H1 (cell line): ENCODE results near the gene P2RX2. TPM values are rescaled to one million over a fixed set of nuclear protein-coding genes. Genes with fewer than 3 reads are reported as not detected.

Experiments
- CTCF ChIA-PET: fragments of 300-600 bp; sonication (Branson Sonifier 250); formaldehyde crosslinking; loops from one replicate; lab custom pipeline; 2021; ENCODE audit not compliant: partially characterized antibody; lab: Charles Lee
- POLR2A ChIA-PET: fragments of 300-600 bp; sonication (Branson Sonifier 250); formaldehyde crosslinking; loops from one replicate; lab custom pipeline; 2021; ENCODE audit warnings: inconsistent platforms; ENCODE audit not compliant: partially characterized antibody; lab: Charles Lee
- DNase-seq, 2 experiments: peaks; one replicate each; pipeline versions ENCODE4 v3.0.0 to v3.0.0-alpha.2; 2010 to 2022; ENCODE audit warnings: low spot score in 2 of 2, low read depth in 1 of 2, mixed read lengths in 1 of 2
- FAIRE-seq: peaks from 2 replicates; lab custom pipeline; 2011; peaks lifted over from hg19 to GRCh38; lab: Jason Lieb, UNC
- H2AFZ ChIP-seq: 2 replicates; pipeline ENCODE4 v1.8.1; 2012; ENCODE audit warnings: low read length, inconsistent platforms
- H2AK5ac ChIP-seq: 2 replicates; pipeline ENCODE4 v1.6.1; 2013; ENCODE audit warnings: low read depth, low read length
- H2BK120ac ChIP-seq: replicated peaks from 2 replicates; pipeline ENCODE3; 2013; ENCODE audit warnings: low read depth, low read length, inconsistent platforms
- H2BK12ac ChIP-seq: 2 replicates; pipeline ENCODE4 v1.6.1; 2013; ENCODE audit warnings: low read depth, low read length
- H2BK15ac ChIP-seq: 2 replicates; pipeline ENCODE4 v1.6.1; 2013; ENCODE audit warnings: low read length
- H2BK20ac ChIP-seq: 2 replicates; pipeline ENCODE4 v1.6.1; 2013; ENCODE audit warnings: low read length
- H2BK5ac ChIP-seq: 2 replicates; pipeline ENCODE4 v1.6.1; 2013; ENCODE audit warnings: low read depth, low read length
- H3K14ac ChIP-seq: 2 replicates; pipeline ENCODE4 v1.6.1; 2013; ENCODE audit warnings: inconsistent platforms; ENCODE audit not compliant: insufficient read length
- H3K18ac ChIP-seq: 2 replicates; pipeline ENCODE4 v1.6.1; 2013; ENCODE audit warnings: low read length; ENCODE audit errors: extremely low read depth
- H3K23ac ChIP-seq: 2 replicates; pipeline ENCODE4 v1.6.1; 2013; ENCODE audit warnings: inconsistent platforms; ENCODE audit not compliant: insufficient read length
- H3K23me2 ChIP-seq: 2 replicates; pipeline ENCODE4 v1.6.1; 2013; ENCODE audit warnings: low read depth, low read length
- H3K27ac ChIP-seq: 2 replicates; pipeline ENCODE4 v1.6.1; 2011; ENCODE audit warnings: low read depth, low read length, inconsistent platforms
- H3K27me3 ChIP-seq, 4 experiments: replicated peaks in 1 of 4; 1 replicate in 1 of 4; 2 replicates in 3 of 4; pipeline versions ENCODE4 v1.6.1 to v1.8.1; 2011 to 2013; ENCODE audit warnings: low read length in 3 of 4, mild to moderate bottlenecking in 3 of 4, inconsistent platforms in 2 of 4, mixed read lengths in 2 of 4, moderate library complexity in 1 of 4; ENCODE audit not compliant: control insufficient read depth in 3 of 4, insufficient read depth in 3 of 4; ENCODE audit errors: extremely low read depth in 1 of 4
- H3K36me3 ChIP-seq, 4 experiments: 2 replicates each; pipeline versions ENCODE4 v1.6.1 to v1.8.1; 2011 to 2013; ENCODE audit warnings: mild to moderate bottlenecking in 4 of 4, low read length in 3 of 4, moderate library complexity in 2 of 4, control low read depth in 1 of 4, inconsistent platforms in 1 of 4; ENCODE audit not compliant: insufficient read depth in 4 of 4, control insufficient read depth in 2 of 4
- H3K4ac ChIP-seq: replicated peaks from 2 replicates; pipeline ENCODE3; 2013; ENCODE audit warnings: low read length, low read depth, mixed read lengths, inconsistent platforms; ENCODE audit not compliant: insufficient read length
- H3K4me1 ChIP-seq, 4 experiments: replicated peaks in 1 of 4; 1 replicate in 1 of 4; 2 replicates in 3 of 4; pipeline versions ENCODE4 v1.6.1 to v1.8.1; 2011 to 2013; ENCODE audit warnings: low read length in 3 of 4, inconsistent platforms in 2 of 4, mixed read lengths in 1 of 4; ENCODE audit not compliant: insufficient read depth in 4 of 4, control insufficient read depth in 3 of 4
- H3K4me2 ChIP-seq, 2 experiments: 2 replicates each; pipeline versions ENCODE4 v1.6.1 to v1.8.1; 2011 to 2013; ENCODE audit warnings: low read depth in 2 of 2, low read length in 2 of 2, control low read depth in 1 of 2, inconsistent platforms in 1 of 2, mild to moderate bottlenecking in 1 of 2; ENCODE audit not compliant: insufficient read depth in 1 of 2
- H3K4me3 ChIP-seq, 4 experiments: fragments of 200-600, 300-600 bp in 1 of 4; sonication (generic), shearing (Covaris generic), sonication (Bioruptor Twin) in 1 of 4; 2 replicates each; pipeline versions ENCODE4 v1.5.1 to v1.8.1; 2011 to 2016; ENCODE audit warnings: low read length in 4 of 4, low read depth in 3 of 4, control low read depth in 2 of 4, inconsistent platforms in 2 of 4, mild to moderate bottlenecking in 2 of 4, mixed read lengths in 1 of 4, moderate library complexity in 1 of 4; ENCODE audit not compliant: insufficient read depth in 2 of 4; ENCODE audit errors: extremely low read depth in 1 of 4
- H3K56ac ChIP-seq: replicated peaks from 2 replicates; pipeline ENCODE3; 2013; ENCODE audit warnings: low read depth, mild to moderate bottlenecking, mixed read lengths, low read length, inconsistent platforms; ENCODE audit not compliant: insufficient read length
- H3K79me1 ChIP-seq: 2 replicates; pipeline ENCODE4 v1.6.1; 2013; ENCODE audit warnings: low read depth, low read length, control low read depth
- H3K79me2 ChIP-seq, 2 experiments: 2 replicates each; pipeline versions ENCODE4 v1.6.1 to v1.8.1; 2012 to 2013; ENCODE audit warnings: low read length in 2 of 2, mild to moderate bottlenecking in 2 of 2, inconsistent platforms in 1 of 2; ENCODE audit not compliant: insufficient read depth in 2 of 2, control insufficient read depth in 1 of 2
- H3K9ac ChIP-seq, 4 experiments: replicated peaks in 1 of 4; 1 replicate in 1 of 4; 2 replicates in 3 of 4; pipeline versions ENCODE4 v1.6.1 to v1.8.1; 2011 to 2013; ENCODE audit warnings: low read depth in 3 of 4, low read length in 3 of 4, control low read depth in 2 of 4, mild to moderate bottlenecking in 2 of 4, moderate library complexity in 2 of 4, inconsistent platforms in 1 of 4; ENCODE audit errors: extremely low read depth in 1 of 4
- H3K9me3 ChIP-seq, 2 experiments: 2 replicates each; pipeline versions ENCODE4 v1.6.1 to v1.8.1; 2012 to 2013; ENCODE audit warnings: mild to moderate bottlenecking in 2 of 2, moderate library complexity in 2 of 2, control low read depth in 1 of 2, inconsistent platforms in 1 of 2, low read depth in 1 of 2, low read length in 1 of 2, mixed read lengths in 1 of 2; ENCODE audit not compliant: insufficient read depth in 2 of 2
- H4K20me1 ChIP-seq, 2 experiments: replicated peaks in 1 of 2; 2 replicates each; pipeline versions ENCODE3 to v1.8.1; 2011 to 2013; ENCODE audit warnings: inconsistent platforms in 2 of 2, low read length in 2 of 2, mild to moderate bottlenecking in 1 of 2; ENCODE audit not compliant: insufficient read depth in 2 of 2, control insufficient read depth in 1 of 2
- H4K5ac ChIP-seq: 2 replicates; pipeline ENCODE4 v1.6.1; 2013; ENCODE audit warnings: low read length, low read depth, mixed read lengths, inconsistent platforms; ENCODE audit not compliant: insufficient read length
- H4K8ac ChIP-seq: 2 replicates; pipeline ENCODE4 v1.8.0; 2013; ENCODE audit warnings: mild to moderate bottlenecking, moderate library complexity, low read length, inconsistent platforms; ENCODE audit not compliant: insufficient read depth; ENCODE audit errors: extremely low read depth
- H4K91ac ChIP-seq: replicated peaks from 2 replicates; pipeline ENCODE3; 2013; ENCODE audit warnings: low read length, mixed read lengths, inconsistent platforms; ENCODE audit not compliant: insufficient read length
- CREB1 ChIP-seq: IDR thresholded peaks from 2 replicates; pipeline ENCODE4 v1.6.1; 2012; ENCODE audit warnings: inconsistent platforms
- POU5F1 ChIP-seq: IDR thresholded peaks from 2 replicates; pipeline ENCODE4 v1.6.1; 2011; ENCODE audit warnings: low read depth, mild to moderate bottlenecking, low read length, moderate library complexity
- RNF2 ChIP-seq: fragments of 200-900, 300-1000 bp; sonication (generic); IDR thresholded peaks from 2 replicates; pipeline ENCODE4 v1.7.1; 2016; ENCODE audit warnings: borderline replicate concordance, low read depth, mild to moderate bottlenecking, antibody characterized with exemption, low read length; ENCODE audit not compliant: poor library complexity, severe bottlenecking; ENCODE audit errors: missing control alignments
- WGBS, 2 experiments: shearing (Covaris generic) in 1 of 2; methylation state at CpG; one replicate each; pipeline versions ENCODE4 v1.1.6 to v1.1.7; 2013 to 2015; ENCODE audit warnings: low lambda C conversion rate in 2 of 2, mixed read lengths in 2 of 2, inconsistent platforms in 1 of 2, low coverage in 1 of 2, missing lambda C conversion rate in 1 of 2; ENCODE audit not compliant: insufficient replicate concordance in 2 of 2, insufficient coverage in 1 of 2, insufficient read length in 1 of 2; ENCODE audit errors: extremely low coverage in 1 of 2, missing lambda C conversion rate in 1 of 2; 5-methylcytosine and 5-hydroxymethylcytosine counted together
- polyA plus RNA-seq, 7 experiments: library from polyadenylated mRNA; depleted of rRNA in 3 of 7; stranded (reverse) in 5 of 7; unstranded in 2 of 7; fragments of >200 nt in 5 of 7; fragments of 200-250 nt in 2 of 7; gene quantifications; 1 replicate in 5 of 7; 2 replicates in 1 of 7; 4 replicates in 1 of 7; pipeline versions ENCODE4 v1.2.1 to v1.2.3, GENCODE V29; 2011 to 2013; ENCODE audit warnings: missing spikeins in 2 of 7, mixed read lengths in 2 of 7
- total RNA-seq: library from RNA; stranded (reverse); fragmentation: NEBNext Ultra II Directional; extraction: Animal tissue kit (Norgen Biotek cat#: 25700); gene quantifications from 2 replicates; pipeline ENCODE4 v1.2.1, GENCODE V29; 2021

The P2RX2 gene
- total and polyA plus RNA-seq, 2 of the 8 experiments (the other 6 are each of a cell fraction or from before 2014, with no cell fraction given): 0.84 to 2.2 TPM

DNA sequence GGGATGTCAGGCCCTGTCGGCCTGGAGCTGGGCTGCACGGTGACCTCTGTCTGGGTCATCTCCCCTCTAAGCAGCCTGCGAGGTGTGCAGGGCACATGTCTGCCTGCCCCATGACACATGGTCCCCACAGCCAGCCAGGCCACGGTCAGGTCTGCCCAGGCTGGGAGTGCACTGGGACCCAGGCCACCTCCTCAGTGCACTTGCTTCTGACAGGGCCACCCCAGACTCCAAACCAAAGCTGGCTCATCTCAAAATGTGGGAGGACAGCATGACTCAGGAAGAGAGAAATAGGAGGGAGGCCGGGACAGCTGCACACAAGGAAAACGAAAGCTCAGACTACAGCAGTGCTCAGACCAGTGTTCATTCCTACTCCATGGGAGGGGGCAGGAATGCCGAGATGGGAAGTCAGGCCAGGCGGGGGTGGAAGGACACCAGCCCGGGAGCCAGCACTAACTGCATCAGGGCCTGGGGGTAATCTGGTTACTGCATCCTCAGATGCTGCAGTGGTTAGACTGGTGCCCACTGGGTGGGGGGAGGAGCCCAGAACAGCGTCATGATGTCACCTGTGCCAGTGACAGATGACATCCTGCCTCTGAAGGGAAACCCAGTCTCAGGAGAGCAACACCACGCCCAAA, 4.0 kb downstream of the P2RX2 start:
- Histone ChIP-seq H3K4me1 (peaks cover 0 to 3% (median 0%) of the 10 kb centered on the region in 4 experiments; a peak in 3 of 7 replicates), H2AK5ac (no peak overlapping the region), H4K8ac (no peak overlapping the region), H2AFZ (no peak overlapping the region), H3K4me2 (no peak overlapping the region), H3K23ac (no peak overlapping the region), H2BK12ac (no peak overlapping the region), H3K36me3 (peaks cover 13 to 29% (median 19%) of the 10 kb centered on the region in 4 experiments; a peak in 7 of 8 replicates), H3K4me3 (no peak overlapping the region), H4K20me1 (peaks cover 7 to 14% of the 10 kb centered on the region in 2 experiments), H3K14ac (no peak overlapping the region), H2BK15ac (no peak overlapping the region), H2BK5ac (no peak overlapping the region), H3K79me2 (no peaks in the 10 kb centered on the region), H3K9ac (no peak overlapping the region), H3K23me2 (no peaks in the 10 kb centered on the region; the same call in 1 of the 2 replicates), H3K4ac (no peak overlapping the region), H4K5ac (no peak overlapping the region), H2BK120ac (no peak overlapping the region), H3K79me1 (no peaks in the 10 kb centered on the region; the same call in 1 of the 2 replicates), H3K27me3 (peaks cover 7 to 21% (median 14%) of the 10 kb centered on the region in 4 experiments), H4K91ac (no peak overlapping the region), H3K56ac (no peak overlapping the region), H3K9me3 (peaks cover 0 to under 1% of the 10 kb centered on the region in 2 experiments; a peak in 1 of 4 replicates), H3K27ac (no peak overlapping the region), H3K18ac (no peak overlapping the region), H2BK20ac (no peak overlapping the region)
- ChIA-PET POLR2A (interaction anchor here (0.7 to 3.4 kb wide), 6 partner anchors 9 to 26 kb away, joined by 3 to 26 read pairs (median 3); no protein-coding TSS in a partner anchor), CTCF (interaction anchor here (0.8 to 4.6 kb wide), 3 partner anchors 13 to 207 kb away, joined by 3 to 28 read pairs (median 4); no protein-coding TSS in a partner anchor)
- DNase-seq (no peak), FAIRE-seq (no peak)
- 78% methylated on average over 10 of the region's 11 CpGs; no CpG with 5 or more reads in 1 of the 2 experiments for WGBS, 2 experiments
- TF ChIP-seq CREB1 (no peak), POU5F1 (no peak), RNF2 (no peak)
